Measurements from ENCODE around the gene ST7. TPM values are rescaled to one million over a fixed set of nuclear protein-coding genes. Genes with fewer than 3 reads are reported as not detected.

ST7 gene
- total RNA-seq, 1 experiment from 2014 or later = 12.9 TPM

GRCh38 chr7:117021366-117021765, 68.1 kb downstream of the ST7 start:
- no peak for TF ChIP-seq CTCF (conservative IDR thresholded peaks at IDR 0.05)
- H2BK20ac ChIP-seq (ENCODE audit: low read depth, low read length, poor library complexity, severe bottlenecking) = no peak overlapping the region
- H3K23me2 ChIP-seq (ENCODE audit: insufficient read length, low read depth, low read length, poor library complexity, severe bottlenecking) = no peaks in the 10 kb centered on the region
- H2AFZ ChIP-seq (ENCODE audit: low read length) = no peak overlapping the region
- no peaks in the 10 kb centered on the region; the same call in 1 of the 2 replicates for H3K4me1 ChIP-seq (ENCODE audit: insufficient read depth, low read length)
- H3K27ac ChIP-seq (ENCODE audit: insufficient read length, low read depth, low read length) = no peak overlapping the region
- no peak overlapping the region for H3T11ph ChIP-seq (ENCODE audit: low read length)
- H3K14ac ChIP-seq (ENCODE audit: insufficient read depth, low read length) = no peak overlapping the region
- no peaks in the 10 kb centered on the region for H3K79me2 ChIP-seq (ENCODE audit: insufficient read depth, low read length)
- H3K27ac Mint-ChIP-seq = no peak overlapping the region
- no peaks in the 10 kb centered on the region for H4K20me1 ChIP-seq (ENCODE audit: control insufficient read depth, insufficient read depth, insufficient read length)
- H3K23ac ChIP-seq (ENCODE audit: insufficient read length, low read depth, low read length) = no peak overlapping the region
- no peak overlapping the region for H2BK5ac ChIP-seq (ENCODE audit: insufficient read length, low read length)
- H2BK120ac ChIP-seq (ENCODE audit: low read depth, low read length, poor library complexity, severe bottlenecking) = no peak overlapping the region
- DNase-seq = no peak
- no peak overlapping the region for H2BK15ac ChIP-seq (ENCODE audit: low read depth, low read length)
- no peak overlapping the region for H3K4me3 Mint-ChIP-seq
- H3K27me3 Mint-ChIP-seq (ENCODE audit: low read depth) = no peaks in the 10 kb centered on the region
- no peaks in the 10 kb centered on the region for H3K27me3 ChIP-seq (ENCODE audit: insufficient read depth, low read length)
- no peaks in the 10 kb centered on the region for H3K9me3 Mint-ChIP-seq
- no peaks in the 10 kb centered on the region for H3K9me3 ChIP-seq (ENCODE audit: control insufficient read depth, low read depth, low read length)
- no peak overlapping the region for H3K18ac ChIP-seq (ENCODE audit: insufficient read length, low read depth, low read length)
- H2BK12ac ChIP-seq (ENCODE audit: insufficient read length, low read depth, low read length) = no peak overlapping the region
- no peak overlapping the region for H3K9ac ChIP-seq (ENCODE audit: extremely low read depth, insufficient read length, low read length)
- H4K91ac ChIP-seq (ENCODE audit: insufficient read length, low read depth, low read length) = no peak overlapping the region
- H3K79me1 ChIP-seq (ENCODE audit: insufficient read depth, low read depth, low read length, poor library complexity, severe bottlenecking) = no peaks in the 10 kb centered on the region
- no peak overlapping the region for H3K4me2 ChIP-seq (ENCODE audit: insufficient read depth, insufficient read length, low read length)
- H3K36me3 Mint-ChIP-seq (ENCODE audit: insufficient read depth in 1 of 3, low read depth in 3 of 3) = no peaks in the 10 kb centered on the region
- no peak overlapping the region for H3K4ac ChIP-seq (ENCODE audit: low read depth, low read length)
- peaks cover 0 to 3% of the 10 kb centered on the region in 2 experiments; a peak in 1 of 4 replicates for H3K4me1 Mint-ChIP-seq
- no peak overlapping the region for H3K56ac ChIP-seq (ENCODE audit: insufficient read length, low read depth, low read length)
- no peak overlapping the region for H4K8ac ChIP-seq (replicated peaks; ENCODE audit: insufficient read length, low read depth, low read length)
- H2AK5ac ChIP-seq (ENCODE audit: insufficient read length, low read length) = no peak overlapping the region
- WGBS (ENCODE audit: extremely low coverage, insufficient read length, low lambda C conversion rate) = no CpG with 5 or more reads among the region's 2 CpGs
- no peak overlapping the region for H4K5ac ChIP-seq (ENCODE audit: insufficient read length, low read depth, low read length)
